HL-60 (cell line): ENCODE data around the gene ITFG1.

Experiments used
- DNase-seq, 2 experiments: peaks; one replicate each; pipeline ENCODE4 v3.0.0-alpha.2; 2010 to 2020; ENCODE audit warnings: low read depth in 1 of 2, low spot score in 1 of 2
- H3K27ac ChIP-seq: fragments of 250-450 bp; sonication (Bioruptor Pico); replicated peaks from 2 replicates; pipeline ENCODE4 v1.5.1; 2020; ENCODE audit warnings: mild to moderate bottlenecking, moderate library complexity
- H3K27me3 ChIP-seq: fragments of 250-450 bp; sonication (Bioruptor Pico); 2 replicates; pipeline ENCODE4 v1.5.1; 2021; ENCODE audit warnings: mild to moderate bottlenecking, moderate library complexity; ENCODE audit not compliant: insufficient read depth, poor library complexity, severe bottlenecking
- H3K4me3 ChIP-seq: replicated peaks from 2 replicates; pipeline ENCODE4 v1.5.1; 2011; ENCODE audit warnings: mild to moderate bottlenecking, control low read depth, low read length; ENCODE audit not compliant: insufficient read depth
- CTCF ChIP-seq: IDR thresholded peaks from one replicate; pipeline ENCODE4 v1.5.1; 2011; ENCODE audit warnings: low read length, control low read depth, inconsistent platforms; ENCODE audit not compliant: insufficient read depth
- GABPA ChIP-seq: IDR thresholded peaks from 2 replicates; pipeline ENCODE4 v1.6.1; 2012; ENCODE audit warnings: low read depth
- POLR2AphosphoS5 ChIP-seq: IDR thresholded peaks from 2 replicates; pipeline ENCODE4 v1.6.1; 2012; ENCODE audit warnings: low read depth
- REST ChIP-seq: IDR thresholded peaks from 2 replicates; pipeline ENCODE4 v1.6.1; 2012; ENCODE audit warnings: low read depth; ENCODE audit not compliant: insufficient replicate concordance
- SPI1 ChIP-seq: IDR thresholded peaks from 2 replicates; pipeline ENCODE4 v1.6.1; 2012; ENCODE audit warnings: low read depth, mild to moderate bottlenecking, borderline replicate concordance

ITFG1 gene

GRCh38 chr16:47431960-47432359 lies 28.9 kb downstream of the ITFG1 start:
- no peak overlapping the region for H3K27ac ChIP-seq
- no peak for TF ChIP-seq CTCF
- no peak for DNase-seq

GRCh38 chr16:47426806-47427205 lies 34.1 kb downstream of the ITFG1 start:
- no peak overlapping the region for H3K4me3 ChIP-seq
- TF ChIP-seq GABPA: no peak
- no peak for TF ChIP-seq REST
- no peak for TF ChIP-seq SPI1
- no peak for TF ChIP-seq CTCF
- no peak for TF ChIP-seq POLR2AphosphoS5
- no peaks in the 10 kb centered on the region for H3K27me3 ChIP-seq
- no peak for DNase-seq
- H3K27ac ChIP-seq: no peak overlapping the region

More at GRCh38 chr16:47431960-47432359, 28.9 kb downstream of the ITFG1 start:
- H3K27me3 ChIP-seq: no peaks in the 10 kb centered on the region
- no peak overlapping the region for H3K4me3 ChIP-seq

GRCh38 chr16:47424846-47425245 lies 36.0 kb downstream of the ITFG1 start:
- TF ChIP-seq GABPA (no peak), SPI1 (no peak), REST (no peak), POLR2AphosphoS5 (no peak), CTCF (no peak)
- no peak for DNase-seq
- H3K4me3 ChIP-seq: no peak overlapping the region
- no peak overlapping the region for H3K27ac ChIP-seq
- H3K27me3 ChIP-seq: no peaks in the 10 kb centered on the region

- Histone ChIP-seq H3K27ac (no peak overlapping the region), H3K27me3 (no peaks in the 10 kb centered on the region), H3K4me3 (no peak overlapping the region)
- TF ChIP-seq CTCF: no peak
- TF ChIP-seq GABPA: no peak
- TF ChIP-seq POLR2AphosphoS5: no peak
- no peak for TF ChIP-seq SPI1
- no peak for TF ChIP-seq REST
- no peak for DNase-seq
These were observed 44.0 kb downstream of the ITFG1 start for GRCh38 chr16:47416869-47417268.
